ENCODE data around the gene PKIB.

DNA sequence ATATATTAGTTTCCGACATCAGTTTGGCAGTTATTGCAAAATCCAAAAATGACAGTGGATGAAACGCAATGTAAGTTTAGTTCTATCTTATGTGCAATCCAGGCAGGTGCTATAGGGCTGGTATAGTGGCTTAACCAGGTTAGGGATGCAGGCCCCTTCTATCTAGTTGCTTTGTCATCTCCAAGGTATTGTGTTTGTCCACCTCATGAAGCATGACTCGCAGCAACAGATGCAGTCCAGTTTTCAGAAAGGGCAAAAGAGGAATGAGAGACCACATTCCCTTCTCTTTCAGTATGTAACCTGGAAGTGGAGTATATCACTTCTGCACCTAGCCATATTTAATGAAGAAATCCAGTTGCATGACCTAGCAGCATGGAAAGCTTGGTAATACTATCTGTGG is 59.7 kb downstream of the PKIB start:
- TF ChIP-seq CTCF (conservative IDR thresholded peaks at IDR 0.05) (no peak), ZFX (IDR thresholded peaks at IDR 0.05) (no peak)
